Spleen (tissue), 7 donors: Measurements from ENCODE around the gene C19orf25.

Source experiments
- POLR2A ChIP-seq, 3 donors: fragments of 450-650 bp; IDR thresholded peaks; one replicate each; pipeline ENCODE4 v1.5.1; 2017; ENCODE audit warnings: antibody characterized with exemption in 3 of 3, mild to moderate bottlenecking in 1 of 3
- TF ChIP-seq, protein P1 (sequence below), 11 experiments: fragments of 200-600 bp in 7 of 11; fragments of 450-650 bp in 4 of 11; sonication (generic) in 4 of 11; IDR thresholded peaks in 8 of 11; conservative IDR thresholded peaks in 3 of 11; 1 replicate in 7 of 11; 2 replicates in 4 of 11; pipeline versions ENCODE4 v1.4.0 to v1.8.0; 2016 to 2021; ENCODE audit warnings: antibody characterized with exemption in 11 of 11, inconsistent platforms in 4 of 11, mild to moderate bottlenecking in 1 of 11
- donor health status: DM: no; HTN: no; CAD: no; lungs with moderate emphysema.
- donor health status: DM: no; HTN: no; CAD: no.
- donor health status: DM: no; HTN: no; CAD: no.

DNA sequence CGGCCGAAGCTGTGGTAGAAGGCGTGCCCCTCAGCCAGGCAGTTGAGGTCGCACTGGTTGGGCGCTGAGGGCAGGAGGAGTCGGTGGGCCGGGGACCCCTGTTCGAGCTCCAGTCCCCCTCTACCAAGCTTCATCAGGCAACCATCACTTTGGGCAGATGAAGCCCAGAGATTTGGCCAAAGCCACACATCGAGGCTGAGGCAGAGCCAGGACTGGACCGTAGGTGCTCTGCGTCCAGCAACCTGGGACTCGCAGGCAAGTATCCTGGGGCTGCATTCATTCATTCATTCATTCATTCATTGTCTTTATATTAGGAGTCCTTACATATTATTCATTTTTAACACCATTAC, 29.5 kb upstream of the C19orf25 start:
- no peak for TF ChIP-seq POLR2A (IDR thresholded peaks at IDR 0.05)
- TF ChIP-seq, protein P1, sequence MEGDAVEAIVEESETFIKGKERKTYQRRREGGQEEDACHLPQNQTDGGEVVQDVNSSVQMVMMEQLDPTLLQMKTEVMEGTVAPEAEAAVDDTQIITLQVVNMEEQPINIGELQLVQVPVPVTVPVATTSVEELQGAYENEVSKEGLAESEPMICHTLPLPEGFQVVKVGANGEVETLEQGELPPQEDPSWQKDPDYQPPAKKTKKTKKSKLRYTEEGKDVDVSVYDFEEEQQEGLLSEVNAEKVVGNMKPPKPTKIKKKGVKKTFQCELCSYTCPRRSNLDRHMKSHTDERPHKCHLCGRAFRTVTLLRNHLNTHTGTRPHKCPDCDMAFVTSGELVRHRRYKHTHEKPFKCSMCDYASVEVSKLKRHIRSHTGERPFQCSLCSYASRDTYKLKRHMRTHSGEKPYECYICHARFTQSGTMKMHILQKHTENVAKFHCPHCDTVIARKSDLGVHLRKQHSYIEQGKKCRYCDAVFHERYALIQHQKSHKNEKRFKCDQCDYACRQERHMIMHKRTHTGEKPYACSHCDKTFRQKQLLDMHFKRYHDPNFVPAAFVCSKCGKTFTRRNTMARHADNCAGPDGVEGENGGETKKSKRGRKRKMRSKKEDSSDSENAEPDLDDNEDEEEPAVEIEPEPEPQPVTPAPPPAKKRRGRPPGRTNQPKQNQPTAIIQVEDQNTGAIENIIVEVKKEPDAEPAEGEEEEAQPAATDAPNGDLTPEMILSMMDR (IDR thresholded peaks at IDR 0.05 in 8 of 11, conservative IDR thresholded peaks at IDR 0.05 in 3 of 11), result no peak
